ENCODE data around the gene CELF5.

GRCh38 chr19:3238066-3238561 is 13.7 kb downstream of the CELF5 start:
- no peak for TF ChIP-seq CTCF (IDR thresholded peaks at IDR 0.05)
- no peak for TF ChIP-seq POLR2A (IDR thresholded peaks at IDR 0.05)

All from sigmoid colon (tissue), 3 donors.